AG08396 (cell line): ENCODE measurements around the gene ZNF521.

Experiments
- DNase-seq: peaks from one replicate; pipeline ENCODE4 v3.0.0; 2012; ENCODE audit warnings: low spot score, mixed read lengths

ZNF521 gene

DNA sequence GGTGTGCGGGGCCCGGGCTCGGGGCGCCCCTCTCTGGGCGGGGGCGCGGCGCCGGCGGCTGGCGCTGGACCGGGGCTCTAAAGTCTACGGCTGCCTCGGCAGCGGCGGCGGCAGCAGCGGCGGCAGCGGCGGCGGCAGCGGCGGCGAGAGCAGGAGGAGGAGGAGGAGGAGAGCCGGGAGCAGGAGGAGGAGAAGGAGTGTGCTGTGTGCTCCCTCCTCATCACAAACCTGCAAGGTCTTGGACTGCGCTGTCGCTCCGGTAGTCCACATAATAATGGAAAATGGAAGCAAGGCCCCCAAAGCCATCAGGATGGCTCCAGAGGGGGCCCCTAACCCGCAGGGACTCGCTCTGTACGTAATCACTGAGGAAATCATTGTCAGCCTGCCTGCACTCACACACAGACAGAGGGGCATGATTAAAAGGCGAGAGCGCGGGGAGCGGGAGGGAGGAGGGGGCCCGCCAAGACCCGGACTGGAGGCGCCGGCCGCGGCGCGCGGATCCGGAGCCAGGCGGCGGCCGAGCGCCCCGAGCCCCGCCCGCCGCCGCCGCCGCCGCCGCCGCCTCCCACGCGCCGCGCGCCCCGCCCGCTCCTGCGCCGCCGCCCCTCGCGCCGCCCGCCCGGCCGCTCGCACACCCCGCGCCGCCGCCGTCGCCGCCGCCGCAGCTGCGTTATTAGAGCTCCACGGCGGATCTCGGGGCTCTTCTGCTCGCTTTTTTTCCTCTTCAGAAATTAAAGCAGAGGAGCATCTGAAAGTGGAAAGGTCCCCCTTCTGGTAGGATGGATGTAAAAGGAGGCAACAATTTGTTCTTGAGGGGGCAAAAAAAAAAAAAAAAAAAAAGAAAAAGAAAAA, at the start of gene ZNF521:
Gene ZNF521, minus strand, starts transcription at position 390 of the 852 bp plus-strand sequence. CDS start 1,220 bp downstream, outside the sequence.
- DNase-seq = peak; percentile 92

DNA sequence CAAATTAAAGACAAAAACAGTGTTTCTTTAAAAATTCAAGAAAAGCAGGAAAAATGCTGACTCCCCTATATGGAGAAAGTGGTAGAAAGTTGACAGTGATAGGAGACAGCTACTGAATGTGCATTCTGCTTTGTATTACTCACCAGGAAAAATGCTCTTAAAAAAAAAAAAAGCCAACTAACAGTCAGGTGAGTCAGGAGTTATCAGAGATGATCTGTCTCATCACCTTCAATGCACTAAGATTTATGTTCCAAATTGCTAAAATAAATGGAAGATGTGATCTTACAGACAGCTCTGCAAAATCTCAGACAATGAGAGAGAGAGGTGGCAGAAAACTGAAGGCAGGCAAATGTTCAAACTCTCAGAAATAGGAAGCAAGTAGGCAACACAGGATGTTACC, 47.6 kb upstream of the ZNF521 start:
- DNase-seq = no peak

DNA sequence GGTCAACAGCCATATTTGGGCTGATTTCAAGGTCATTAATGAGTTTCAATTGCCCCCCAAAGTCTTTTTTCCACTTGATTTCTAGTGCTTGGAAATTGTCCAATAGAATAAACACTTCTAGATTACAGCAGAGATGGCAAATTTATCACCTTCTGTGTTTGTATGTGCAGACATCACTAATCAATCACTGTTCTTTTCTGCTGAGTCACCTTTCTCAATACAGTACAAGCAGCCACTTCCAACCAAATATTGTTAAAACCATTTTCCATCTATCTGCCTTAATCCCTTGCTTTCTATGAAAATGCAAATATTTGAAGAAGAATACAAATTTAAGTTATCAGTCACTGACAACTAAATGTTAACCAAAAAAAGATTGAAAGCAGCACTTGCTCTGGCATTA, 40.2 kb upstream of the ZNF521 start:
- no peak for DNase-seq

- no peak for DNase-seq
Measured at GRCh38 chr18:25373432-25374179, 21.6 kb upstream of the ZNF521 start.

DNA sequence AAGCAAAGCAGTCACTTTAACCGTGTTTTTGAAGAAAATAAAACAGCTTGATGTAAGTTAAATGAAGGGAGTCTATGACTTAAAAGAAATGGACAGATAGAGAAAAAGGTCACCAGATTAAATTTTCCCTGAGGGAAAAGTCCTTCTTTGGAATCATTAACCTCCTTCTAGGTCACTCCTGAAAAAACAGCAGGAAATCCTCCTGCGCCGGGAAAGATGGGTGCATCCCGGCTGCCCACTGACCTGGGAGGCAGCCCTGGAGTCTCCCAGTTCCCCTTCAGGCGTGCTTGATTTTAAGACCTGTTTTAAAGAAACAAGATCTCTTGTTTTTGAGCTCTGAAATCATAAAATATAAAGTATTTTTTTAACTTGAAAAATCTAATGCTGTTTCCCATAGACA, 18.4 kb upstream of the ZNF521 start:
- no peak for DNase-seq

DNA sequence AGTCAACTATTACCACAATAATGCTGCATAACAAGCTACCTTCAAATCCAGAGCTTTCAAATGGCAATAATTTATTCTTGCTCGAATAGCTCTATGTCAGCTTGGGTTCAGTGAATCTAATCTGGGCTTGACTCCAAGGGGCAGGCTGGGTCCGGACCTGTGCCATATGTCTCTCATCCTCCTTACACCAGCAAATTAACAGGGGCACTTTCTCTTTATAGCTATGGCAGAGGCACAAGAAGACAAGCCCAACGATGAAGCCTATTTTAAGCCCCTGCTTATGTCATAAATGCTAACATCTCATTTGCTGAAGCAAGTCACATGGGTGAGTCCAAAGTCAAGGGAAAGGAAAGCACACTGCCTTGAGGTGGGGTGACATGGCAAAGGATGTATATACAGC, 13.3 kb upstream of the ZNF521 start:
- no peak for DNase-seq

DNA sequence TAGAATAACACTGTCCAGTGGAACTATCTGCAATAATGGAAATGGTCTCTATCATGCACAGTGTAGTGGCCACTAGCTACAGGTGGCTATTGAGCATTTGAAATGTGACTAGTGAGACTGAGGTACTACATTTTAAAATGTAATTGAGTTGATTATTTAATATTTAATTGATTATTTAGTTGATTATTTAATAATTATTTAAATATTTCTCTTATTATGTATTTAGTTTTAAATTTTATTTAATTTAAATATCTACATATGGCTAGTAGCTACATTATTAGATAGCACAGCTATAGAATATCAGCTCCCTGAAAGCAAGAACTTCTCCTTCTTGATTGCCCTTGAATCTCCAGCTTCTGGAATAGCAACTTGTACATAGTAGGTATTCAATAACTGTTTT, 12.8 kb upstream of the ZNF521 start:
- DNase-seq = no peak

DNA sequence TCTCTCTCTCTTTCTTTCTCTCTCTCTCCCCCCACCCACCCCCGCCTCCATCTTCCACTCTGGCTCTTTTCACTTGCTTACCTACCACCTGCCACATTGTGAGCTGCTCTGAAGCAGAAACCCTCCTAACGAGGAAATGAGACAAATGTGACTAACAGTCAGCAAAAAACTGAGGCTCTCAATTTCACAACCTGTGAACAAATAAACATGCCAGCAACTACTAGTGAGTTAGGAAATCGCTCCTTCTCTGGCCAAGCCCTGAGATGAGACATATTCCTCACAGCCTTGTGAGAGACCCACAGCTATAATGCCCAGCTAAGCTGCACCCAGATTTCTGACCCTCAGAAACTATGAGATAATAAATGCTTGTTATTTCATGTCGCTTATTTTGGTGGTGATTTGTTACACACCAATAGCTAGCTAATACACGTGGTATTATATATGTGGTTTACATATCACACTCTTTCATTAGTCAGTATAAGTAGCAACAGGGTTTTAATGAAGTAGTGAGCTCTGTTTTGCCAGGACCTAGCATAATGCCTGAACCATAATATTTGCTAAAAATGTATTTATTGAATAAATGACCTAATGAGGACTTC, 8.4 kb upstream of the ZNF521 start:
- DNase-seq = no peak

DNA sequence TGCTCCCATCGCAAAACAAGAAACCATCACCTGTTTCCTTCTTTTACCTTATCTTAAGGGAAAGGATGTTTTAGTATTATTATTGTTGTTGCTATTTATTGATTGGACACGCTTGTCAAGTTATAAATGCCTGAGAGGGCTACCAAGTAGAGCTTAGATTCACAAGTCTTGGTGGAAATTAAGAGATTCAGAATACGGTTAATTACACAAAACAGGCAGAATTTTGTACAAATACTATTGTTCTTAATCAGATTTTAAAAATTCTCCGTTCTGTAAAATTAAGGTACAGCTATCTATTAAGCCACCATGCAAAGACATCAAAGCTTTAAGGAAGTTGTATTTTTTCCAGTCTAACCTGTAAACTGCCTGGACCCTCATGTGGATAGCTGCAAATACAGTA, 1.1 kb upstream of the ZNF521 start:
- DNase-seq = no peak

DNA sequence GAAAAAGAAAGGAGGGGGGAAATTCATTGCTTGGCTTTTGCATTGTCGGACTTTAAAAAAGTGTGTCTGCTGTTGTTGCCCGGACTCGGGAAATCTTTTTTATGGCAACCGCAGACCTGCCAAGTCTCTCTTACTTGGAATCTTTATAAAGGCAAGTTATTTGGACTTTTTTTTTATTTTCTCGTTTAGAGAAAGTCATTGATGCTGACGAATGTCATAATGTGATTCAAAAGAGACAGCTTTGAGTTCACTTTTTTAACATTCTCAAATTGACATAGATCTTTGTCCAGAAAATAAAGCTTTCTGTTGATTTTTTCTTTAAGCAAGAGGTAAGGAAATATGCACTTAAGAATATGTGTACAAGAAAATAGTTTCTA, 651 bp upstream of the ZNF521 start:
- DNase-seq = no peak

- no peak for DNase-seq
Measured at GRCh38 chr18:25351280-25351775, 638 bp downstream of the ZNF521 start.

GRCh38 chr18:25350489-25351251, 1.3 kb downstream of the ZNF521 start:
- peak; percentile 76 for DNase-seq

DNA sequence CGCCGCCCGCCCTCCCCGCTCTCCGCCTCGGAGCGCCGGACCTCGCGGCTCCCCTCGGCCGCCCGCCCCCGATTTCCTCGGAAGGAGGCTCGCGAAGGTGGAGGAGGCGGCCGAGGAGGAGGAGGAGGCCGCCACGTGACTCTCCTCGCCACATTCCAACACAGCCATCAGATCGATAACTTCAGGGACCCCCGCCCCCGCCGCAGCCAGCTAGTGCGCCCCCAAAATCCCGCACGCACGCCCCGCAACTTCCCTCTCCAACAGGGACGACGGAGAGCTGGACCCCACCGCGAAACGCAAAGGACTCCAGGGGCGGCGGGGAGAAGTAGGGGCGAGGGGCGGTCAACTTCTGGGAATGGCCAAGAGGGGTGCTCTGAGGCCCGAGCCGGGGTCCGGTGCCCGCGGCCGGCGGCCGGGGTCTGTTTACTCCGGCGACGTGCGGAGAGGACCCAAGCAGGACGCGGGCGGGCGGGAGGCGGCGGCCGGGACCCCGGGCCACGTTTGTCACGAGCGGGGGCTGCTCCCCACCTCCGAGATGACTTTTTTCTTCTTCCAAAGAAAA, 2.0 kb downstream of the ZNF521 start:
- DNase-seq = peak; percentile 29

DNA sequence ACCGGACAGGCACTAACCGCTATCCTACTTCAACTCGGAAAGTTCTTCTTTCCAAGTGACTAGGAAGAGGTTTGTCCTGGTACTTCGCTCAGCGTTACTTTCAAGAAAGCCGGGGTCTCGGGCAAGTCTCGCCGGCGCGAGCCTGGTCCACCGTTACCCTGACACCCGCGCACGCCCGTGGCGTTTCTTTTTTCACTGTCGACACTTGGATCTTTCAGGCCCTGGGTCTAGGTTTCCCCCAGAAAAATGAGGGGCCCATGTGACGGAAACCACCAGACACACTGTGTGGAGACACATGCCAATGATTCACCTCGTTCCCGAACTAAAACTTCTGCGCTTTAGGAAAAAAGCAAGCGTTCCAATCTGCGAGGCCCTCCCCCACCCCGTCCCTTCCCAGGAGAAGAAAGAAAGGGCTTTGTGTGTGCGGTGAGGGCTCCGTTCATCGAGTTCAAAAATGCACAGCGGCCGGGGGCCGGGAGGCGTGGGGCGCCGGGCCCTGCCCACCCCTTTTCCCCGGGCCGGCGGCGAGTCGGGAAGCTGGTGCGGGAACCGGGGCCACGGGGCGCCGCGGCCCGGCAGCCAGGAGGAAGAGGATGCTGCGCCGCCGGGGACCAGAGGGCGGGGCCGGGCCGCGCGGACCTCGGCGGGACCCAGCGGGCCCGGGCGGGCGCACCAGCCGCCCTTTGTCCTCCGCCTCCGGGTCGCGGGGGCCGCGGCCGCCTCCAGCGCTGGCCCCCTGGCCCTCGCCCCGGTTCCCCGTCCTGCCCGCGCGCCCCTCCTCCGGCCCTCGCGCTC, 2.6 kb downstream of the ZNF521 start:
- peak; percentile 73 for DNase-seq

DNA sequence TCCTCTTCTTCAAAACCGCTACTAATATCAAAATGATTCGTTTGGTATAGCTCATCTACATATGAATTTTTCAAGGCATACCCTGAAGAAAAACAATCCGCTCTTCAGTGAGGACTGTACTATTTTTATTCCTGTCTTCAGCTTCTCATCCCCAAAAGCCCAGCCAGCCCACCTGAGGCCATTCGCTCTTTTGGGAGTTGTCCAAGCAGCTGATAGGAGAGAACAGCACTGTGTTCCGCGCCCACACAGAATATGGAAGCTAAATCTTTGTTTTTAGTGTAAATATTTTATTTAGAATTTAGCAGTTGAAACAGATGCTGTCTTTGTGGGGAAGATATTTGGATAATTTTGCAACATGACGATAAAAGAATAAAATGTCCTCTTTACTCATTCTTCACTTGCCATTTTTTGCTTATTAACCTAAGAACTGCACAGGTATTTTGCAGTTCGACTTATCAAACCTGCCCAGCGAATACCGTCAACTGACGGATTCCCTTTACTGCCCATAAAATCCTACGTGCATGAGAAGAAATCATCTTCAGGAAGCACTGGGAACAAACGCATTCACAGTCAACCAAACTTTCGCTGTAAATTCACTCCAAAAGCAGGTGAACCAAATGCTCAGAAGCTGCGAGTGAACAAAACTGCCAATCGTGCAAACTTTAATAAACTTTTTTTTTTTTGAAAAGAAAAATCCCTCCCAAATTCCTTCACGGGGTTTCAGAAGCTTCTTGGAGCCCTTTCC, 3.4 kb downstream of the ZNF521 start:
- DNase-seq = no peak

- no peak for DNase-seq
Measured at GRCh38 chr18:25346561-25346960, 5.4 kb downstream of the ZNF521 start.

DNA sequence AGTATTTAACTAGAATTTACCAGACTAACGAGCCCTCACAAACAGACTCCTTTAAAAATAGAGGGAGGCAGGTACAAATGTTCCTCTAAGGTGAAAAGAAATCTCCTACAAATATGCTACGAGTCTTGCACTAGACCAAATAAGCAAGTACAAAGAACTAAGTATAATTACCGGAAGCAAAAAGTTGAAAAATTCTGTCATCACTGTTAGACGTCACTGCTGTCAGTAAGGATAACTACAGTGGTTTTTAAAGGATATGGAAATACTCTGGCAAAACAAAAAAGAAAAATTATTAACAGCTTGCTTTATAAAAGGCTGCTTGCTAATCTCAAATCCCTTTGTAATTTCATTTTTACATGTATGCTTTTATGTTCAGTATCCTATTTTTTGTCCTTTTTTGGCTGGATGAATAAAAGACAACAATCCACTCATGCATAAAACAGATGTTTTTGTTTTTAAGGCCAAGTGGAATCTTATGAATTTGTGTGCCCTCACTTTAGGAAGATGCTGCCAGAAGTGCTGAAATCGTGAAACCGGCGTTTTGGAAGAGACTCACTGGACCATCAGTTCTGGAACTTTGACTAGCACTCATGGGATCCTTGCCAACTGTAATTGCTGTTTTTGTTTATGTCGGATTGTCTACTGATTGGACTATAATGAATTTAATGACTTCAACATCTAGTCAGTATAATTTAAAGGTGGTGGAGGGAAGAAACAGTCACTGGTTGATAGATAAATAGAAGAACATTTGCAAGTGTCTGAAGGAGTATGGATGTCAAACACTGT, 6.7 kb downstream of the ZNF521 start:
- no peak for DNase-seq

DNA sequence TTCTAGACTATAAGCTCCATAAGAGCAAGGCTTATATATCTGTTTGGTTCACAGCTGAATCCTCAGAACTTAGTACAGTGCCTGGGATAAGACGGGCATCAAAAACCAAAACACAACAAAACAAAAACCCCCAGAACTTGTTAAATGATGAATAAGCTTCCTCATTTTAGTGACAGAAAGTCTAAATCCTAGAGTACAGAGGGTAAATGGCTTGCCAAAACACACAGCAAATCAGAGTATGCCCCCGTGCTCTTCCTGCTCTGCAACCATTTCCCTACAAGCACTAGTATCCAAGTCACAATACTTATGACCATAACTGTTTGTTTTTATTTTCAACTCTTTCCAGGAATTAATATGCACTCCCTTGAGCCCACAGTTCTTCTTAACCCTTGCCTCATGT, 10.1 kb downstream of the ZNF521 start:
- no peak for DNase-seq

GRCh38 chr18:25340762-25341161, 11.2 kb downstream of the ZNF521 start:
- no peak for DNase-seq
